Hematopoietic multipotent progenitor cell (in vitro differentiated cells): ENCODE results near the gene LRRC8E. TPM values are rescaled to one million over a fixed set of nuclear protein-coding genes. Genes with fewer than 3 reads are reported as not detected.
A peak's percentile ranks its signal among the peaks of the same experiment; 100 is the strongest.

Experiments used
- DNase-seq, 3 donors: peaks; one replicate each; pipeline ENCODE4 v3.0.0-alpha.2; 2011 to 2015; ENCODE audit warnings: low read depth in 2 of 3, low spot score in 2 of 3
- total RNA-seq: library from RNA; depleted of rRNA; stranded (reverse); fragments of >200 nt; gene quantifications from one replicate; pipeline ENCODE4 v1.2.3, GENCODE V29; 2012

LRRC8E gene
- 0.27 TPM for total RNA-seq

GRCh38 chr19:7888145-7888825, at the start of gene LRRC8E:
Gene LRRC8E, plus strand, starts transcription at chr19:7888510. Its CDS starts 7,094 bp downstream, at chr19:7895604.
- DNase-seq = peak in 2 of 3 donors; percentile 35 to 53

- no peak for DNase-seq
Observed at GRCh38 chr19:7839476-7839875, 48.8 kb upstream of the LRRC8E start.

GRCh38 chr19:7840629-7841028, 47.7 kb upstream of the LRRC8E start:
- DNase-seq = no peak

GRCh38 chr19:7841751-7842660, 46.3 kb upstream of the LRRC8E start:
- no peak for DNase-seq

GRCh38 chr19:7842661-7843294, 45.5 kb upstream of the LRRC8E start:
- DNase-seq = no peak

GRCh38 chr19:7843521-7843920, 44.8 kb upstream of the LRRC8E start:
- DNase-seq = no peak

GRCh38 chr19:7844405-7844804, 43.9 kb upstream of the LRRC8E start:
- no peak for DNase-seq

GRCh38 chr19:7844951-7845350, 43.4 kb upstream of the LRRC8E start:
- DNase-seq = no peak

- DNase-seq = no peak
Observed at GRCh38 chr19:7845390-7846154, 42.7 kb upstream of the LRRC8E start.

- DNase-seq = no peak
Observed at GRCh38 chr19:7846155-7846646, 42.1 kb upstream of the LRRC8E start.

- no peak for DNase-seq
Observed at GRCh38 chr19:7847664-7848063, 40.6 kb upstream of the LRRC8E start.

- DNase-seq = no peak
Observed at GRCh38 chr19:7848779-7849457, 39.4 kb upstream of the LRRC8E start.

- DNase-seq = no peak
Observed at GRCh38 chr19:7849631-7849999, 38.7 kb upstream of the LRRC8E start.

- DNase-seq = no peak
Observed at GRCh38 chr19:7850000-7850813, 38.1 kb upstream of the LRRC8E start.

GRCh38 chr19:7850945-7851622, 37.2 kb upstream of the LRRC8E start:
- no peak for DNase-seq

GRCh38 chr19:7851623-7852500, 36.4 kb upstream of the LRRC8E start:
- DNase-seq = no peak
